ENCODE data around the gene SPDEF. TPM values are rescaled to one million over a fixed set of nuclear protein-coding genes. Genes with fewer than 3 reads are reported as not detected.

SPDEF gene
- total and polyA plus RNA-seq, 10 of the 15 experiments (the other 5 are each of a cell fraction or from before 2014, with no cell fraction given) = not detected

DNA sequence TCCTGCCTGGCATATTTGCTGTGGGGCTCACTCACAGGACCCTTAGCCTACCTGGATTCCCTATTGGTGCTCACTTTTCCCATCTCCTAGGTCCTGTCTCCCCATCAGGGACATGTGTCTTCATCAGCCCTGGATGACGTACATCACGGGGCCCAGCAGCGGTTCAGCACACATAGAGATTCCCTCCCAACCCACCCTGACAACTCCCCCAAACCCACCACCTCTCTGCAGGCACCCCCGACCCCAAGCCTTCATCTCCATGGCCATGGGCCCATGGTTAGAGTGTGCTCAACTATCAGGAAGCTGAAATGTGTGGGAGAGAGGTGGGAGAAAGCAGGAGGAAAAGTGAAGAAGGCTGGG lies 25.4 kb upstream of the SPDEF start:
- TF ChIP-seq, protein P1, sequence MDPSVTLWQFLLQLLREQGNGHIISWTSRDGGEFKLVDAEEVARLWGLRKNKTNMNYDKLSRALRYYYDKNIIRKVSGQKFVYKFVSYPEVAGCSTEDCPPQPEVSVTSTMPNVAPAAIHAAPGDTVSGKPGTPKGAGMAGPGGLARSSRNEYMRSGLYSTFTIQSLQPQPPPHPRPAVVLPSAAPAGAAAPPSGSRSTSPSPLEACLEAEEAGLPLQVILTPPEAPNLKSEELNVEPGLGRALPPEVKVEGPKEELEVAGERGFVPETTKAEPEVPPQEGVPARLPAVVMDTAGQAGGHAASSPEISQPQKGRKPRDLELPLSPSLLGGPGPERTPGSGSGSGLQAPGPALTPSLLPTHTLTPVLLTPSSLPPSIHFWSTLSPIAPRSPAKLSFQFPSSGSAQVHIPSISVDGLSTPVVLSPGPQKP (IDR thresholded peaks at IDR 0.05; ENCODE audit: low read depth, low read length) = no peak
- TF ChIP-seq SMARCA5 (IDR thresholded peaks at IDR 0.05) = no peak
- TF ChIP-seq, protein P2, sequence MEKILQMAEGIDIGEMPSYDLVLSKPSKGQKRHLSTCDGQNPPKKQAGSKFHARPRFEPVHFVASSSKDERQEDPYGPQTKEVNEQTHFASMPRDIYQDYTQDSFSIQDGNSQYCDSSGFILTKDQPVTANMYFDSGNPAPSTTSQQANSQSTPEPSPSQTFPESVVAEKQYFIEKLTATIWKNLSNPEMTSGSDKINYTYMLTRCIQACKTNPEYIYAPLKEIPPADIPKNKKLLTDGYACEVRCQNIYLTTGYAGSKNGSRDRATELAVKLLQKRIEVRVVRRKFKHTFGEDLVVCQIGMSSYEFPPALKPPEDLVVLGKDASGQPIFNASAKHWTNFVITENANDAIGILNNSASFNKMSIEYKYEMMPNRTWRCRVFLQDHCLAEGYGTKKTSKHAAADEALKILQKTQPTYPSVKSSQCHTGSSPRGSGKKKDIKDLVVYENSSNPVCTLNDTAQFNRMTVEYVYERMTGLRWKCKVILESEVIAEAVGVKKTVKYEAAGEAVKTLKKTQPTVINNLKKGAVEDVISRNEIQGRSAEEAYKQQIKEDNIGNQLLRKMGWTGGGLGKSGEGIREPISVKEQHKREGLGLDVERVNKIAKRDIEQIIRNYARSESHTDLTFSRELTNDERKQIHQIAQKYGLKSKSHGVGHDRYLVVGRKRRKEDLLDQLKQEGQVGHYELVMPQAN (conservative IDR thresholded peaks at IDR 0.05) = no peak
- intact Hi-C loops (cut with micrococcal nuclease; ENCODE audit: unreplicated experiment) (no loop called here), in situ Hi-C loops (cut with MboI) (no loop called here)
- H3K27ac ChIP-seq (ENCODE audit: control insufficient read depth, insufficient read depth) = no peak overlapping the region
- no peak for ATAC-seq
- RAD21 ChIA-PET (ENCODE audit: unreplicated experiment) = no interaction called here
- H3K9me3 ChIP-seq (replicated peaks; ENCODE audit: control insufficient read depth, insufficient read depth, low read length) = no peaks in the 10 kb centered on the region
- H3K9ac ChIP-seq (ENCODE audit: control insufficient read depth, insufficient read depth, low read length) = no peak overlapping the region
- H2AFZ ChIP-seq (ENCODE audit: control insufficient read depth, low read depth, low read length) = no peak overlapping the region
- peaks cover 5% of the 10 kb centered on the region for H3K4me1 ChIP-seq (ENCODE audit: control insufficient read depth, insufficient read depth, low read length)
- BruUV-seq (replicated peaks) = no TSS peak
- DNase-seq (ENCODE audit: low read depth, low spot score) = no peak
- SMC1A ChIA-PET (ENCODE audit: uncharacterized antibody, unreplicated experiment) = interaction anchor here (0.8 kb wide), 1 partner anchor 28 kb away, joined by 3 read pairs; no protein-coding TSS in a partner anchor
- no peak overlapping the region for H3K4me2 ChIP-seq (ENCODE audit: control insufficient read depth, insufficient read depth)
- CTCF ChIA-PET = interaction anchor here (1.4 kb wide), 1 partner anchor 29 kb away, joined by 4 read pairs; no protein-coding TSS in a partner anchor
- POLR2A ChIA-PET = no interaction called here
- H3K27me3 ChIP-seq (replicated peaks in 1 of 2; ENCODE audit: control insufficient read depth in 2 of 2, insufficient read depth in 2 of 2, low read length in 1 of 2) = no peaks in the 10 kb centered on the region
- 90% methylated on average over 4 of the region's 4 CpGs for WGBS (ENCODE audit: insufficient coverage, insufficient replicate concordance, low lambda C conversion rate, missing lambda C conversion rate)
- peaks cover 3% of the 10 kb centered on the region; the same call in 1 of the 2 replicates for H4K20me1 ChIP-seq (ENCODE audit: control insufficient read depth, insufficient read depth)
- H3K79me2 ChIP-seq (ENCODE audit: control insufficient read depth, insufficient read depth, low read length) = no peaks in the 10 kb centered on the region; the same call in 1 of the 2 replicates
- no peak for FAIRE-seq
- no peak overlapping the region for H3K4me3 ChIP-seq
- H3K36me3 ChIP-seq (ENCODE audit: control insufficient read depth in 2 of 2, insufficient read depth in 2 of 2, low read length in 1 of 2) = peaks cover 0 to 8% of the 10 kb centered on the region in 2 experiments; a peak in 3 of 4 replicates

Data from GM12878 (cell line).